ENCODE data around the gene ADAMTSL3. TPM values are rescaled to one million over a fixed set of nuclear protein-coding genes. Genes with fewer than 3 reads are reported as not detected.

The ADAMTSL3 gene
- total RNA-seq, 1 donor = 0.72 TPM

DNA sequence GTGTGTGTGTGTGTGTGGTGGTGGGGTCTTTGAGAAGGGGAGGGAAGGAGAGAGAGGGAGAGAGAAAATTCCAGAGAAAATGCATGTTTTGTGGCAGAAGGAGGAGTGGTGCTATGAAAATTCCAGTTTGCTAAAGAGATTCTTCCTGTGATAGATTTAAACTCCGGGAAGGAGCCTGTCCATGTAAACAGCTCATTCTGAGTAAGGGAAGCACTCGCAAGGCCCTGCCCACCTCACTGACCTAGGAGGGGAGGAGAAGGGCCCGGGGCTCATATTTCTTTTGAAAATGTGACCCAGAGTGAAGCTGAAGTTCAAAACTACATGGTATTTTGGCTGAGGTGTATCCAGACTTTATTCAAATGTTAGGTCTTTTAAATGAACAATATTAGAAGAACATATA, 41.3 kb downstream of the ADAMTSL3 start:
- no peak for TF ChIP-seq CTCF (IDR thresholded peaks at IDR 0.05; ENCODE audit: extremely low read depth, low read depth, low read length)
- DNase-seq (ENCODE audit: insufficient read length, low spot score, missing footprints) = peak; percentile 30
- Histone ChIP-seq H3K27ac (ENCODE audit: low read depth, low read length) (no peak overlapping the region), H3K4me2 (ENCODE audit: insufficient read depth, low read length) (no peak overlapping the region), H3K36me3 (ENCODE audit: insufficient read depth, low read length) (no peaks in the 10 kb centered on the region), H3K27me3 (ENCODE audit: insufficient read depth, low read length) (no peaks in the 10 kb centered on the region), H4K20me1 (ENCODE audit: insufficient read depth, low read length) (no peaks in the 10 kb centered on the region), H3K9me3 (ENCODE audit: low read depth, low read length) (no peaks in the 10 kb centered on the region), H2AFZ (ENCODE audit: low read length) (no peak overlapping the region), H3K4me3 (ENCODE audit: insufficient read depth, low read length) (no peak overlapping the region), H3K79me2 (ENCODE audit: insufficient read depth, low read length) (no peaks in the 10 kb centered on the region), H3K4me1 (ENCODE audit: insufficient read depth, low read length) (peaks cover 5% of the 10 kb centered on the region)

DNA sequence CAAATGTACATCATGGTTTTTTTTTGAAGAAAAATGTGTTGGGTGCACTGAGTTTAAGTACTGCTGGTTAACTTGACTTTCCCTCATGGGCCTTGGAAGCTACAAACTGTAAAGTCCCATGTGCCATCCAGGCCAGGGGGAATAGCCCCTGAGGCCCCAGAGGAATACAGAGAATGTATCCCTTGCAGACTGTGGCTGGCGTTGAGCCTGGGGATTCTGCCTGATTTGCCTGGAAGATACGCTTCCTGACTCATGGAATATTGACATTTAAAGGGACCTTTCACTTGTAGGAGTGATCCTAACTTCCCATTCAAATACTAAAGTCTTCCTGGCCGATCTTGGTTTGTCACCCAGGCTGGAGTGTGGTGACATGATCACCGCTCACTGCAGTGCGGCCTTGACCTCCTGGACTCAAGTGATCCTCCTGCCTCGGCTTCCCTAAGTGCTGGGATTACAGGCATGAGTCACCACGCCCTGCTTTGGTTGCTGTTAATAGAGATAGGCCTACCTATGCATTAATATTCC, 42.0 kb downstream of the ADAMTSL3 start:
- no peak for TF ChIP-seq CTCF (IDR thresholded peaks at IDR 0.05; ENCODE audit: extremely low read depth, low read depth, low read length)
- Histone ChIP-seq H3K79me2 (ENCODE audit: insufficient read depth, low read length) (no peaks in the 10 kb centered on the region), H4K20me1 (ENCODE audit: insufficient read depth, low read length) (no peaks in the 10 kb centered on the region), H3K36me3 (ENCODE audit: insufficient read depth, low read length) (no peaks in the 10 kb centered on the region), H2AFZ (ENCODE audit: low read length) (no peak overlapping the region), H3K4me1 (ENCODE audit: insufficient read depth, low read length) (peaks cover 5% of the 10 kb centered on the region), H3K27me3 (ENCODE audit: insufficient read depth, low read length) (no peaks in the 10 kb centered on the region), H3K4me3 (ENCODE audit: insufficient read depth, low read length) (no peak overlapping the region), H3K9me3 (ENCODE audit: low read depth, low read length) (no peaks in the 10 kb centered on the region), H3K27ac (ENCODE audit: low read depth, low read length) (no peak overlapping the region), H3K4me2 (ENCODE audit: insufficient read depth, low read length) (no peak overlapping the region)
- peak; percentile 58 for DNase-seq (ENCODE audit: insufficient read length, low spot score, missing footprints)

GRCh38 chr15:83697716-83698115, 43.8 kb downstream of the ADAMTSL3 start:
- Histone ChIP-seq H3K27ac (ENCODE audit: low read depth, low read length) (no peak overlapping the region), H4K20me1 (ENCODE audit: insufficient read depth, low read length) (no peaks in the 10 kb centered on the region), H3K4me3 (ENCODE audit: insufficient read depth, low read length) (no peak overlapping the region), H3K27me3 (ENCODE audit: insufficient read depth, low read length) (no peaks in the 10 kb centered on the region), H2AFZ (ENCODE audit: low read length) (no peak overlapping the region), H3K4me2 (ENCODE audit: insufficient read depth, low read length) (no peak overlapping the region), H3K79me2 (ENCODE audit: insufficient read depth, low read length) (no peaks in the 10 kb centered on the region), H3K9me3 (ENCODE audit: low read depth, low read length) (no peaks in the 10 kb centered on the region), H3K4me1 (ENCODE audit: insufficient read depth, low read length) (peaks cover 5% of the 10 kb centered on the region), H3K36me3 (ENCODE audit: insufficient read depth, low read length) (no peaks in the 10 kb centered on the region)
- DNase-seq (ENCODE audit: insufficient read length, low spot score, missing footprints) = no peak
- TF ChIP-seq CTCF (IDR thresholded peaks at IDR 0.05; ENCODE audit: extremely low read depth, low read depth, low read length) = no peak

GRCh38 chr15:83698294-83698693, 44.4 kb downstream of the ADAMTSL3 start:
- Histone ChIP-seq H3K4me1 (ENCODE audit: insufficient read depth, low read length) (peaks cover 5% of the 10 kb centered on the region), H4K20me1 (ENCODE audit: insufficient read depth, low read length) (no peaks in the 10 kb centered on the region), H2AFZ (ENCODE audit: low read length) (no peak overlapping the region), H3K27me3 (ENCODE audit: insufficient read depth, low read length) (no peaks in the 10 kb centered on the region), H3K9me3 (ENCODE audit: low read depth, low read length) (no peaks in the 10 kb centered on the region), H3K79me2 (ENCODE audit: insufficient read depth, low read length) (no peaks in the 10 kb centered on the region), H3K27ac (ENCODE audit: low read depth, low read length) (no peak overlapping the region), H3K4me2 (ENCODE audit: insufficient read depth, low read length) (no peak overlapping the region), H3K36me3 (ENCODE audit: insufficient read depth, low read length) (no peaks in the 10 kb centered on the region), H3K4me3 (ENCODE audit: insufficient read depth, low read length) (no peak overlapping the region)
- DNase-seq (ENCODE audit: insufficient read length, low spot score, missing footprints) = peak; percentile 81
- TF ChIP-seq CTCF (IDR thresholded peaks at IDR 0.05; ENCODE audit: extremely low read depth, low read depth, low read length) = no peak
